Stimulated activated CD4-positive, alpha-beta T cell treated with anti-CD3 and anti-CD28 coated beads, Interleukin-2, amount 100 ng/mL, for 48 hours (primary cell): ENCODE data around the gene ALB.

ENCODE experiments used
- DNase-seq, 2 donors: peaks; one replicate each; pipeline ENCODE4 v3.0.0-alpha.2; 2020

The ALB gene

DNA sequence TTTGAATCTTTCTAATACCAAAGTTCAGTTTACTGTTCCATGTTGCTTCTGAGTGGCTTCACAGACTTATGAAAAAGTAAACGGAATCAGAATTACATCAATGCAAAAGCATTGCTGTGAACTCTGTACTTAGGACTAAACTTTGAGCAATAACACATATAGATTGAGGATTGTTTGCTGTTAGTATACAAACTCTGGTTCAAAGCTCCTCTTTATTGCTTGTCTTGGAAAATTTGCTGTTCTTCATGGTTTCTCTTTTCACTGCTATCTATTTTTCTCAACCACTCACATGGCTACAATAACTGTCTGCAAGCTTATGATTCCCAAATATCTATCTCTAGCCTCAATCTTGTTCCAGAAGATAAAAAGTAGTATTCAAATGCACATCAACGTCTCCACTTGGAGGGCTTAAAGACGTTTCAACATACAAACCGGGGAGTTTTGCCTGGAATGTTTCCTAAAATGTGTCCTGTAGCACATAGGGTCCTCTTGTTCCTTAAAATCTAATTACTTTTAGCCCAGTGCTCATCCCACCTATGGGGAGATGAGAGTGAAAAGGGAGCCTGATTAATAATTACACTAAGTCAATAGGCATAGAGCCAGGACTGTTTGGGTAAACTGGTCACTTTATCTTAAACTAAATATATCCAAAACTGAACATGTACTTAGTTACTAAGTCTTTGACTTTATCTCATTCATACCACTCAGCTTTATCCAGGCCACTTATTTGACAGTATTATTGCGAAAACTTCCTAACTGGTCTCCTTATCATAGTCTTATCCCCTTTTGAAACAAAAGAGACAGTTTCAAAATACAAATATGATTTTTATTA is 28.3 kb downstream of the ALB start:
- DNase-seq = no peak

DNA sequence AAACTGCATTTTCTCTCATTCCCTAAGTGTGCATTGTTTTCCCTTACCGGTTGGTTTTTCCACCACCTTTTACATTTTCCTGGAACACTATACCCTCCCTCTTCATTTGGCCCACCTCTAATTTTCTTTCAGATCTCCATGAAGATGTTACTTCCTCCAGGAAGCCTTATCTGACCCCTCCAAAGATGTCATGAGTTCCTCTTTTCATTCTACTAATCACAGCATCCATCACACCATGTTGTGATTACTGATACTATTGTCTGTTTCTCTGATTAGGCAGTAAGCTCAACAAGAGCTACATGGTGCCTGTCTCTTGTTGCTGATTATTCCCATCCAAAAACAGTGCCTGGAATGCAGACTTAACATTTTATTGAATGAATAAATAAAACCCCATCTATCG is 29.1 kb downstream of the ALB start:
- no peak for DNase-seq

DNA sequence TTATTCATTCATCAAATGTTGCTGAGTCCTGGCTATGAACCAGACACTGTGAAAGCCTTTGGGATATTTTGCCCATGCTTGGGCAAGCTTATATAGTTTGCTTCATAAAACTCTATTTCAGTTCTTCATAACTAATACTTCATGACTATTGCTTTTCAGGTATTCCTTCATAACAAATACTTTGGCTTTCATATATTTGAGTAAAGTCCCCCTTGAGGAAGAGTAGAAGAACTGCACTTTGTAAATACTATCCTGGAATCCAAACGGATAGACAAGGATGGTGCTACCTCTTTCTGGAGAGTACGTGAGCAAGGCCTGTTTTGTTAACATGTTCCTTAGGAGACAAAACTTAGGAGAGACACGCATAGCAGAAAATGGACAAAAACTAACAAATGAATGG is 30.2 kb downstream of the ALB start:
- DNase-seq = no peak

DNA sequence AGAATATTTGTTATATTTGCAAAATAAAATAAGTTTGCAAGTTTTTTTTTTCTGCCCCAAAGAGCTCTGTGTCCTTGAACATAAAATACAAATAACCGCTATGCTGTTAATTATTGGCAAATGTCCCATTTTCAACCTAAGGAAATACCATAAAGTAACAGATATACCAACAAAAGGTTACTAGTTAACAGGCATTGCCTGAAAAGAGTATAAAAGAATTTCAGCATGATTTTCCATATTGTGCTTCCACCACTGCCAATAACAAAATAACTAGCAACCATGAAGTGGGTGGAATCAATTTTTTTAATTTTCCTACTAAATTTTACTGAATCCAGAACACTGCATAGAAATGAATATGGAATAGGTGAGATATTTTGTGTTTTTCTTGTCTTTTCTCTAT is 31.9 kb downstream of the ALB start, which contains the start of gene AFP:
TSS of gene AFP (plus strand) at position 238 of the 400 bp plus-strand sequence. CDS start at position 280, 42 bp downstream.
- no peak for DNase-seq

DNA sequence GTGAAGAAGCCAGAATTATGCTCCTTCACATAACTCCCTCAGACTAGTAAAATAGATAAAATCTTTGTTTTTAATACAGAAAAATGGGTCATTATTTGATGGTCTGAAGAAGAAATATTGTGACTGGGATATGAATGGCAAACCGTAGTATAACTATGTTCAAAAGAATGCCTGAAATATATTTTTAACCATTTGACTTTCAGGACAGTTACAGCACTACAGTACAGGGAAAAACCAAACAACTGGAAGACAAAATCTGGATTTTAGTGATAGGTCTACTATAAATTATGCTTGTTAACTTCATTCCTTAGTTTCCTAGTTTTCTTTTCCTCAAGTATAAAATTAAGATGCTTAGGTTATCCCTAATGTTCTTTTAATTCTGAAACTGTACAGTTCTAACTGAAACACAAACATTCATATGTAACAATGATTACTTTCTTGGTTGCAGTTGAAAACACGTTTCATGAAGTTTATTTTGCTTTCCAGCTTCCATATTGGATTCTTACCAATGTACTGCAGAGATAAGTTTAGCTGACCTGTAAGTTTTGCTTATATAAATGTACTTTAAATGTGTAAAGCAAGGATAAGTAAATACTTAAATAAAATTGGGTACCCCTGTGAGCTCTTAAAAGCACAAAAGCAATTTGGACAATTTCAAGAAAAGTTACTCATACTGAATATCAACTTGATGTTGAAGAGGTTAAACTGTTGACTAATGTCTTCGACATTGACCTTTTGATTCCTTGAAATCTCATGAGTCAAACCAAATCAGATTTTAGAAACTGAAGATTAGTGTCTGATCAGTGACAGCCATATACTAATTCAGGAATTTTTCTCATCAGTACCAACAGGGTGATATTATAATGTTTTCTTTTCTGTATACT is 32.8 kb downstream of the ALB start:
- no peak for DNase-seq

DNA sequence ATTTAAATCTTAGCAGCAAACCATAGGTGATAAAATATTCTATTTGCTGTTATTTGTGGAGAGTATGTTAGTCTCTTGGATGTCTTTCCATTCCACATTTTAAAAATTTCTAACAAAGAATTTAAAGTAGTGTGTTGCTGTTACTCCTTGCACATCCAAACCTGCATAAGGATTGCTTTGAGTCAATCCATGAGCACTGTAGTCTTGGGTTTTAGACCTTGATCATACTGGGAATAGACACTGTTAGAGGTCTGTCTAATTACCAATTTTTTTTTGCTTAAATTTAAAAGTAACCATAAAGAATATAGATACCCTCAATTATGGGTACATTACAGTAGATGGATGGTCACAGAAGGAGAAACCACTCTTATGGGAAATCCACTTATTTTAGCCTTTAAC is 33.5 kb downstream of the ALB start:
- DNase-seq = no peak

DNA sequence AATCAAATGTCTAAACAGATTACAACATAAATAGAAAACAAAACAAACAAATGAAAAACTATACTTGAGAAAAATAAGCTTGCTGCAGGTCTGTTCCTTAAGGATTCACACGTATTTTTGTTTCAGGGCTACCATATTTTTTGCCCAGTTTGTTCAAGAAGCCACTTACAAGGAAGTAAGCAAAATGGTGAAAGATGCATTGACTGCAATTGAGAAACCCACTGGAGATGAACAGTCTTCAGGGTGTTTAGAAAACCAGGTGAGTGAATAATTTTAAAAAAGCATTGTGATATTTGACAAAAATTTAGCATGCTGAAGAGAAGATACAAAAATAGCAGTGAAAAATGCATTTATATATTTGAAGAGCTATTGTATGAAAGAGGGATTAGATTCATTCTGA is 34.0 kb downstream of the ALB start:
- DNase-seq = no peak

DNA sequence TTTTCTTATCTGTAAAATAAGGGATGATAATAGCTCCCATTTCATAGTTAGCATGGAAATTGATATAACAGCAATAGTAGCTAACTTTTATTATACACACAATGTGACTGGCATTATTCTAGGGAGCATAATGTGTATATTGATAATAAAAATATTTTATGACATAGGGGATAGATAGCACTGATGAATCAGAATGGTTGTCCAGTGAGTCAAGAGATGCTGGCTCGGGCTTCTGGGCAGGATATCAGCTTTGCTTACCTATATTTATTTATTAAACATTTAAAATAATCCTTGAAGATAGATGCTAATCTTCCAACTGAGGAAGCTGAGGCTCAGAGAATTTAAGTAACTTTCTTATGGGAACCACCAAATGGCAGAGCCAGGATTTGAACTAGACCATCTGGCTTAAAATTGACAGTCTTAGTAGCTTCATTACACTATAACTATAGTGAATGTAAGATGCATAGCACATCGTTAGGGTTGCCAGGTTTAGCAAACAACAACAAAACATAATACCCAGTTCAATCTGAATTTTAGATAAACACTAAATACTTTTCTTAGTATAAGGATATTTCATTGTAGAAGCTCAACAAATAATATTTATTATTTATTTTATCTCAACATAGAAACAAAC is 34.6 kb downstream of the ALB start:
- no peak for DNase-seq

DNA sequence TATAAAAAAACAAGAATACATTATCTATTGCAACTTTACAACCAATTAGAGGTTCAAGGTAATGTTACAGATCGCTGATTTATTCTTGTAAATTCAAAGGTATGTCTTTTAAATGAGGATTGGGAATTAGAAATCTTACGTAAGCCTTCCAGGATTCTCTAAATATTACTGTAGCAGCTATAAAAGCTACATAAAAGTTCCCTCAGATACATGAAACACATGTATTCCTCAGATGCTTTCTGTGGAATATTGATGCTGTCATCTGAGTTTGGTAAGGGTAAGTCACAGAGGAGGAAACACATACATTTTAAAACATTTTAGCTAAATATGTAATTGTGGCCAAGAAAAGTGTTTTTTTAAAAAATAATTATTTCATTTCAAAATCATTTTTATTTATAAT is 35.4 kb downstream of the ALB start:
- no peak for DNase-seq

DNA sequence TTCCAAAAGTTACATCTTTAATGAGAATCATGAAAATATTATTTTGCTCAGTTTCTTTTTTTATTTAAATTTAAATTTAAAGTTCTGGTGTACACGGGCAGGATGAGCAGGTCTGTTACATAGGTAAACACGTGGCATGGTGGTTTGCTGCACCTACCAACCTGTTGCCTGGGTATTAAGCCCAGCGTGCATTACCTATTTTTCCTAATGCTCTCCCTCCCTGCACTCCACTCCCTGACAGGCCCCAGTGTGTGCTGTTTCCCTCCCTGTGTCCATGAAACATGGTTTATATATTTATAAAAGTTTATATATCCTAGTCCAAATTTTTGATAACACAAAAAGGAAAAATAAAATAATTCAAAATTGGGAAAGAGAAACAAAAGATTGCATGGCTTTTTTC is 35.9 kb downstream of the ALB start:
- DNase-seq = no peak

DNA sequence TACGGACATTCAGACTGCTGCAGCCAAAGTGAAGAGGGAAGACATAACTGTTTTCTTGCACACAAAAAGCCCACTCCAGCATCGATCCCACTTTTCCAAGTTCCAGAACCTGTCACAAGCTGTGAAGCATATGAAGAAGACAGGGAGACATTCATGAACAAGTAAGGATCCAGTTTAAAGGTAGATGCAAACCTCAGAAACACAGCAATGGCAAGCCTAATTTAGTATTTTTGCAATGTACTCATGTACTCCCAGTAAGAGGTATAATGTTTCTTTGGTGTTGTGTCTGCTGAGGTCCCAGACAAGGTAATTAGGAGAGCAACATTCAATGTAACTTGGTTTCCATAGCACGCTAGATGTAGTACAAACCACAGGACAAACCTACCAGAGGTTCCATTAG is 36.6 kb downstream of the ALB start:
- no peak for DNase-seq

DNA sequence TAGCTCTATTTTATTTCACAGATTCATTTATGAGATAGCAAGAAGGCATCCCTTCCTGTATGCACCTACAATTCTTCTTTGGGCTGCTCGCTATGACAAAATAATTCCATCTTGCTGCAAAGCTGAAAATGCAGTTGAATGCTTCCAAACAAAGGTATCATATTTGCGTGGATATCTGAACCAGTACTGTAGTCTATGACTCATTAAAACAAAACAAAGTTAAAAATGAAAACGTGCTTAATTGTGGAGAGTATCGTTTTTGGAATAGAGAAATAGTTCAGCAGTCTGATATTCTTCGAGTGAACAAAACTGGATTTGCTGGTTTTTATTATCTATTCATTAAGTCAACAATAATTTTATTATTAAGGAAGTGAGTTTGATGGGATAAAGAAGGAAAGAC is 38.2 kb downstream of the ALB start:
- DNase-seq = no peak

DNA sequence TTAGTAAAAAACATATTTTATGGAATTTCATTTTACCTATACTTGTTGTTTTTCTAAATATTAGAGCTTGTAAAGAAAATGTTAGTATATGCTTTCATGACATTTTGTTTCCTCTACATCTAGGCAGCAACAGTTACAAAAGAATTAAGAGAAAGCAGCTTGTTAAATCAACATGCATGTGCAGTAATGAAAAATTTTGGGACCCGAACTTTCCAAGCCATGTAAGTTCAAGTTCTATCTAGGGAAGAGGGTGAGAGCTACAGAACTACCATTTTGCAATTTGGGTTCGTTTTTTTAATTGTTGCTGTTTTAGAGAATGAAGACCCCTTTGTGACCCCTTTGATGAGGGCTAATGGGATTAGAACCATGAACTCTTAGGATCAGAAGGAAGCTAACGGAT is 39.1 kb downstream of the ALB start:
- DNase-seq = no peak

DNA sequence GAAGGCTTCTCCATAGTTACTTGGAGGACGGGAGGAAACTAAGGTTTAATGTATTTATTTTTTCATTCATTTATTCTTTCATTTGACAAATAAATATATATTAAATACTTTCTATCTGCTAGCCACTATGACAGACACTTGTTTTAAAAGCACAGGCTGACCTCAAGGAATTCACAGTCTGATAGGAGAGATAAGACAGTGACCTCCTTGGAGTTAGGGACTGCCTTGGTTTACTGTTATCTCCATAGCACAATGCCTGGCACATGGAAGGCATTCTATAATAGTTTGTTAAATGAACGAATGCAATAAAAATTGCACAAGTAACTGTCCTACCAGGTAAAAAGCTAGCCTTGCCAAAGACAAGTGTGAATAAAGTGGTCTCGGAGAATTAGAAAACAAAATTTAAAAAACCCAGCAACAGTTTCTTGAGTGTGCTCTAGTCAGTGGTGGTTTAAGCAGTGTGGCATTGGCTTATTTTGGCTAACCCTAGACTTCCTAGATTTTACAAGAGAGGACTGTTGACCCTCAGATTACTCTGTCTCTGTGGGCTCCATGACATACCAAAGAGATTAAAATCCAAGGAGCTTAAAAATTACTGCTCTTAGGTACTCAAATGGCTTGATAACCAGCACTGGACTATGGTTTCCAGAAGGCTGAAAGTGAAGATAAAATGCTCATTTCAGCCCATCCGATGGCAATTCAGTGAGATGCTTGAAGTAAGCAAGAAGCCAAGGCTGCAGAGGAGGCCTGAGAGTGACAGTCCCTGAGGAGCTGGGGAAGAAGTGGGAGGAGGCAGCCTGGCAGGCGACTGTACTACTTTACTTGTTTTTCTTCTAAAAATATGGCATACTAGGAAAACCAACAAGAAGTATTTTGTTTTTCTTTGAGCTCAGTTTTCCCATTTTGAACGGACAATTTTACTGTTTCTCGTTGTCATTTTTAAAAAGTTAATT is 41.6 kb downstream of the ALB start:
- no peak for DNase-seq

DNA sequence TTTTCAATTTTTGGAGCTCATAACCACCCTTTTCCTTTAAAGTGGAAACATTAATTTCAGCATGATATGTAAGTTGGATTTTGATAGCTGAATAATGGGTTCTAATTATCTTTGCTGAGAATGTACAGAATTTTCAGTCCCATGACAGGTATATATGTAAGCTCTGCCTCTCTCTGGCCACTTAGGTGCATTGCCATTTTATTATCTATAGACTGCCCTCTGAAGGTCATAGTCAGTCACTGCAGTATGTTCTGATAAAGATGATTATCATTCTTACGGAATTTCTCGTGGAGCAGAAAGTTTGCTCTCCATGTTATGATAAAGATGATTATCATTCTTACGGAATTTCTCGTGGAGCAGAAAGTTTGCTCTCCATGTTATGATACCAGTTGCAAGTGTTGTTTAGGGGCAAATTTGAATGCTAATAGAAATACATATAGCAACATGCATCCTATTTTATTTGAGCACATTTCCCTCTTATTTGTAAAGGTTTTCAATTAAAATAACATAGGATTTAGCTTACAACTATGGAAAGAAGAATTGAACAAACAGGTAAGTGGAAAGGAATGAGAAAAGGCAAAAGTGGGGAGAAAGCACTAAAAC is 42.4 kb downstream of the ALB start:
- DNase-seq = no peak

DNA sequence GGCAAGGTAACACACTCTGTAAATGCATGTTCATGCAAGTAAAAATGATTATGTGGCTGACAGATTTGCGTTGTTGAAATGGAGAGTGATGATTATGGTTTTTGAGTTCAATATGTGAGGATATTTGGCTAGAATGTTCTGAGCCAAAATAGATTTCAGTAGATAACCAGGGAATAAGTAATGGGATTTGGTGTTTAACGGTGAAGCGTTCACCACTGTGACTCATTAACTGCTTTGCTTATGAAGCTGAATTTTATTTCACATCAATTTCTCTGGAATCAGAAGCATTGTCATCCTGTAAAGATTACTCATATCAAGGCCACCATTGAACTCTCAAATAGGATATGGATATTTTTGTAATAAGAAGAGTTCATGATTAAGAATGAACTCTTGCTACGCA is 43.6 kb downstream of the ALB start:
- no peak for DNase-seq

DNA sequence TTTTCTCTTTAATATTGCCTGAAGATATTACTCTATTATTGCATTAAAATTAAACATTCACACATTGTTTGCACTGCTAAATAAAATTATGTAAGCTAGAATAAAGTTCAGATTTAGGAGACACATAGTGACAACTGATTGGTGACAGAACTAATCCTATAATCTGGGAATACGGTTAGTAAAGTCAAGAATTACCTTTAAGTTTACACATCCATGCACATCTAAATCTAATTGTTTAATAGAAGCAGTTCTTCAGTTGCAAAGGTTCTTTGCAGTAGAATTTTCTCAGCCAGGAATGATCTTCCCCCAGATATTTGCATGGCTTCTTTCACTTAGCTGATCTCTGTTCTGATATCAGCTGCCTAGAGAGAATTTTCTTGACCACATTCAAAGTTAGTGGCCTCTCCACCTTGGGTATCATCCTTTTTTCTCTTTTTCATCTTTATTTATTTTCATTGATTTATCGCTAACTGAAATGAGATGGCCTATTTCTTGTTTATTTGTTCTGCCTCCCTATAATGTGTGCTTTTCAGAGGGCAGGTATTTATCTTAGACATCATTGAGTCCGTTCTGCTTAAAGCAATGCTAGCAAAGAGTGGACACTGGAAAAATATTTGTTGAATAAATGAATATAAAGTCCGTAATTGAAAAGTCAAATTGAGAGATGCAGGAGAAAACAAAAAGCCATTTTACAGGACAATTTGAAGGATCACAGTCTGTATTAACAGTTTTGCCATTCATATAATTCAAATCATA is 44.5 kb downstream of the ALB start:
- DNase-seq = no peak

DNA sequence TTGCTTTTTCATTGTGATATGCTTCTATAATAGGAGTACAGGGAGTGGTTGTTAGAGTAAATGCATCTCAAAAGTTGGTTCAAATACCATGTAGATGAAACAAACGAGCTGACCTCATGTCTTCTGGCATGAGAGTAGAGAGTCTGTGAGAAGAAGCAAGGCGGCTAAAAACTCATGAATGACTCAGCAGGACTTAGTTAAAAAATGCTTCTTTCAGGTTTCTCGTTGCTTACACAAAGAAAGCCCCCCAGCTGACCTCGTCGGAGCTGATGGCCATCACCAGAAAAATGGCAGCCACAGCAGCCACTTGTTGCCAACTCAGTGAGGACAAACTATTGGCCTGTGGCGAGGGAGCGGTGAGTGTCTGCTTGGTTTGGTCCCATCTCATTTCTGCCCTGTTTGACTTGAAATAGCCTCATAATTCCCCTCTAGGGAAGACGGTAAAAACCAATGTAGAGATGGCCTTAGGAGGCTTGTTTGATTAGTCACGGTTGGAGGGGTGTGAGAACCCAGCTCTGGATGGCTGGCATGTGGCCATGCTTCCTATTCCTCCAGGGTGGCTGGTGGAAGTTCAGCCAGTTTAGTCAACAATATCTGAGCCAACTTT is 46.4 kb downstream of the ALB start:
- no peak for DNase-seq

DNA sequence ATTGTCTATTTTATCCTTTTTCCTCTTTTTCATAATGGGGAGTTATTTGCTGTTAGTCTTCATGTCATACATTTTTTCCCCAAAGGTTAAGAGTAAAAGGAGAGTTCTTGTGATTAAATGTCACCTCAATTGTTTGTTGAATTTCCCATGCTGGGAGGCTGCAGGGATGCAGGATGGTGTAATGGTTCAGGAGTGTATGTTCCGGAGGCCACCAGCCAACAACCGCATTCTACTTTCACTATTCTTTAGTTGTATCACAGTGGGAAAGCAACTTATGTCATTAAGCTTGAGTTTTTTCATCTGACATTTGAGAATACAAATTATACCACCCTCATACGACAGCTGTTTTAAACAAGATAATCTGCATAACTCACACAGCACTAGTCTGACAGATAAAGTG is 47.3 kb downstream of the ALB start:
- no peak for DNase-seq

DNA sequence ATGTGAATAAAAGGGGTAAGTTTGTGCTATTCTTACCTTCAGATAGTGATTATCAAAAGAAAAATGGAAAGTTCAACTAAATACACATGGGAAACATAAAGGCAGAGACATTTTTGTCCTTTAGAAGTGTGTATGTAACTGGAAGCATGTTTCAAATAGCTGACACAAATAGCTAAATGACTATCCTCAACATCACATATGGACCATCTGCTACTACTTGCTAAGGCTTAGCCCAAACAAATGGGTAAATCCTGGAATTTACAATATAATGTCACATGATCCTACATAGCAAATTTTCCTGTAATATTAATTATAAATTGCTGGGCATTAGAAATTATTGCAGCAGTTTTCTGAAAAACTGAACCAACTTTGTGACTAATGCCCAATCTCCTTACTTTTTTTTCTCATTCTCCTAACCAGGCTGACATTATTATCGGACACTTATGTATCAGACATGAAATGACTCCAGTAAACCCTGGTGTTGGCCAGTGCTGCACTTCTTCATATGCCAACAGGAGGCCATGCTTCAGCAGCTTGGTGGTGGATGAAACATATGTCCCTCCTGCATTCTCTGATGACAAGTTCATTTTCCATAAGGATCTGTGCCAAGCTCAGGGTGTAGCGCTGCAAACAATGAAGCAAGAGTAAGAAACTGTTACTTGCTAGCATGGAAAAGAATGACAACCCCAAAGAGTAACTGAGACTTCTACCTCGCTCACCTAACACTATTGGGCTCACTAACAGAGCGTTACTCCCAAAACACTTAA is 48.1 kb downstream of the ALB start:
- DNase-seq = no peak
